Measurements from ENCODE around the gene SEC14L2.

SEC14L2 gene

GRCh38 chr22:30351226-30351625 is 45.6 kb upstream of the SEC14L2 start:
- Histone ChIP-seq H3K4me1 (peaks cover 7% of the 10 kb centered on the region), H3K9ac (no peak overlapping the region), H3K27ac (no peak overlapping the region), H3K79me2 (peaks cover 29% of the 10 kb centered on the region), H3K4me2 (ENCODE audit: low read length) (no peak overlapping the region), H3K27me3 (ENCODE audit: control insufficient read depth, insufficient read depth, low read length) (no peaks in the 10 kb centered on the region), H2AFZ (no peak overlapping the region), H3K4me3 (ENCODE audit: low read depth, low read length) (no peak overlapping the region), H3K36me3 (ENCODE audit: control insufficient read depth, insufficient read depth, low read length) (no peaks in the 10 kb centered on the region), H3K9me3 (ENCODE audit: control insufficient read depth, low read length) (no peaks in the 10 kb centered on the region)
- TF ChIP-seq, protein P1, sequence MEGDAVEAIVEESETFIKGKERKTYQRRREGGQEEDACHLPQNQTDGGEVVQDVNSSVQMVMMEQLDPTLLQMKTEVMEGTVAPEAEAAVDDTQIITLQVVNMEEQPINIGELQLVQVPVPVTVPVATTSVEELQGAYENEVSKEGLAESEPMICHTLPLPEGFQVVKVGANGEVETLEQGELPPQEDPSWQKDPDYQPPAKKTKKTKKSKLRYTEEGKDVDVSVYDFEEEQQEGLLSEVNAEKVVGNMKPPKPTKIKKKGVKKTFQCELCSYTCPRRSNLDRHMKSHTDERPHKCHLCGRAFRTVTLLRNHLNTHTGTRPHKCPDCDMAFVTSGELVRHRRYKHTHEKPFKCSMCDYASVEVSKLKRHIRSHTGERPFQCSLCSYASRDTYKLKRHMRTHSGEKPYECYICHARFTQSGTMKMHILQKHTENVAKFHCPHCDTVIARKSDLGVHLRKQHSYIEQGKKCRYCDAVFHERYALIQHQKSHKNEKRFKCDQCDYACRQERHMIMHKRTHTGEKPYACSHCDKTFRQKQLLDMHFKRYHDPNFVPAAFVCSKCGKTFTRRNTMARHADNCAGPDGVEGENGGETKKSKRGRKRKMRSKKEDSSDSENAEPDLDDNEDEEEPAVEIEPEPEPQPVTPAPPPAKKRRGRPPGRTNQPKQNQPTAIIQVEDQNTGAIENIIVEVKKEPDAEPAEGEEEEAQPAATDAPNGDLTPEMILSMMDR (IDR thresholded peaks at IDR 0.05) = no peak

- H3K9me3 ChIP-seq (ENCODE audit: control insufficient read depth, low read length) = no peaks in the 10 kb centered on the region
- no peak overlapping the region for H2AFZ ChIP-seq
- peaks cover 7% of the 10 kb centered on the region for H3K4me1 ChIP-seq
- H3K9ac ChIP-seq = no peak overlapping the region
- H3K27ac ChIP-seq = no peak overlapping the region
- H3K4me3 ChIP-seq (ENCODE audit: low read depth, low read length) = no peak overlapping the region
- TF ChIP-seq, protein P1 (IDR thresholded peaks at IDR 0.05) = no peak
- H3K36me3 ChIP-seq (ENCODE audit: control insufficient read depth, insufficient read depth, low read length) = no peaks in the 10 kb centered on the region
- peak overlapping the region; percentile 87 for H3K4me2 ChIP-seq (ENCODE audit: low read length)
- H3K79me2 ChIP-seq = peaks cover 23% of the 10 kb centered on the region
- H3K27me3 ChIP-seq (ENCODE audit: control insufficient read depth, insufficient read depth, low read length) = no peaks in the 10 kb centered on the region
Measured at GRCh38 chr22:30354644-30355043, 42.2 kb upstream of the SEC14L2 start.

DNA sequence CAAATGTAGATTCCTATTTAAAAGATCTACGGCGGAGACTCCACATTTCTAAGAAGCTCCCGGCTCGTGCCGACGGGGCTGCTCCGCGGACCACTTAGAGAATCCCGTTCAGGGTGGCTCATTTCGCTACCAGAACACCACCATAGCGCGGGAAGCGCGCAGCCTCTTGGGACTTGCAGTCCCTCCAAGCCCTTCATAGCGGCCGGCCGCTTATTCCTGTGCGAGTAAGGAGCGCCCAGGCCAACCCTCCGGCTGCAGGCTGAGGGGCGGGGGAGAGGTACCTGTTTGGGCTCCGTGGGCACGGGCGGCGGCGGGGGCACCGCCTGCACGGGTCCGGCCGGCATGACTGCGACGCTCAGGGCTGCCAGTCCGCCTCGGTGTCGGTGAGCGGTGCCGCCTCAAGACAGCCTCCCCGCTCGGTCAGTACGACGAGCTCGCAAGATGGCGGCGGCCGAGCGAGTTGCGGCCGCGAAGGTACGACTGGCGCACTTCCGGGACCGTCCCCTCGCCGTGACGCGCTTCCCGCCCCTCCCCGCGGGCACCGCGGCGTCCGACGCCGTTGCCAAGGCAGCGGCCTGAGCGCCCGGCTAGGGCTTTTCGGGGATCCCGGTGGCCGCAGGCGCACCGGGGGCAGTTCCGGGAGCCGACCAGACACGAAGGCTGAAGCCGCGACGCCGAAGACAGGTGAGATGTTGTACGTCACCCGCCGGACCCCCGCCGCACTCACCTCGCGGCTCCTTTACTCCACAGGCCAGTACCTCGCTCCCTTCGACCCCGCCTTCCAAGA is 40.2 kb upstream of the SEC14L2 start, which contains the start of the genes CCDC157 and SF3A1:
CCDC157 (plus strand) TSS at position 559 of the 787 bp plus-strand sequence. CDS start 8,994 bp downstream, outside the sequence.
SF3A1 (minus strand) TSS at position 446 of the 787 bp plus-strand sequence; CDS start at position 344, 102 bp downstream.
- peak within 1 kb of the TSS; percentile 70 for H3K4me3 ChIP-seq (ENCODE audit: low read depth, low read length)
- peak within 1 kb of the TSS; percentile 31 for H3K9ac ChIP-seq
- TF ChIP-seq, protein P1 (IDR thresholded peaks at IDR 0.05) = no peak
- peak within 1 kb of the TSS; percentile 94 for H3K27ac ChIP-seq
- peaks cover 23% of the 10 kb centered on the region for H3K79me2 ChIP-seq
- H3K4me2 ChIP-seq (ENCODE audit: low read length) = peak within 1 kb of the TSS; percentile 87
- H2AFZ ChIP-seq = peak within 1 kb of the TSS; percentile 90
- H3K4me1 ChIP-seq = peaks cover 7% of the 10 kb centered on the region
- no peaks in the 10 kb centered on the region for H3K36me3 ChIP-seq (ENCODE audit: control insufficient read depth, insufficient read depth, low read length)
- no peaks in the 10 kb centered on the region for H3K27me3 ChIP-seq (ENCODE audit: control insufficient read depth, insufficient read depth, low read length)
- H3K9me3 ChIP-seq (ENCODE audit: control insufficient read depth, low read length) = no peaks in the 10 kb centered on the region

DNA sequence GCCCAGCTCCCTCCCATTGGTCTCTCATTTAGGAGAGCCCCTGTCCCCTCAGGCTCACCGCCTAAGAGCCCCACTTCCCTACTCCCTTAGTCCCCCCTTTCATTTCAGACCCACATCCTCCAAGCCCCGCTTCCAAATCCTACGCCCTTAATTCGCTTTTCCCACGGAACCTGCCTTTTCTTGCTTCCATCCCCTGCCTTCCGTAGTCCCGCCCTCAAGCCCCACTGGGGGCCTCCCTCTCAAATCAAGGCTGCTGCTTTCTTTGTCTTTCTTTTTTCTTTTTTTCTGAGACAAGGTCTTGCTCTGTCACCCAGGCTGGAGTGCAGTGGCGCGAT is 39.6 kb upstream of the SEC14L2 start:
- peak overlapping the region; percentile 87 for H3K4me2 ChIP-seq (ENCODE audit: low read length)
- peak overlapping the region; percentile 70 for H3K4me3 ChIP-seq (ENCODE audit: low read depth, low read length)
- TF ChIP-seq, protein P1 (IDR thresholded peaks at IDR 0.05) = no peak
- H3K9me3 ChIP-seq (ENCODE audit: control insufficient read depth, low read length) = no peaks in the 10 kb centered on the region
- no peak overlapping the region for H3K9ac ChIP-seq
- H2AFZ ChIP-seq = peak overlapping the region; percentile 90
- H3K36me3 ChIP-seq (ENCODE audit: control insufficient read depth, insufficient read depth, low read length) = no peaks in the 10 kb centered on the region
- H3K27me3 ChIP-seq (ENCODE audit: control insufficient read depth, insufficient read depth, low read length) = no peaks in the 10 kb centered on the region
- peaks cover 7% of the 10 kb centered on the region for H3K4me1 ChIP-seq
- H3K79me2 ChIP-seq = peaks cover 23% of the 10 kb centered on the region
- H3K27ac ChIP-seq = peak overlapping the region; percentile 94

Measured in parathyroid adenoma (tissue), 2 donors.